IMR-90 (cell line): Measurements from ENCODE around the gene ADGRA1.

Experiments
- BHLHE40 ChIP-seq: fragments of 150-350 bp; IDR thresholded peaks from 2 replicates; pipeline ENCODE4 v1.6.1; 2016; ENCODE audit warnings: mild to moderate bottlenecking, low read depth, low read length
- CEBPB ChIP-seq: IDR thresholded peaks from 2 replicates; pipeline ENCODE4 v1.6.1; 2012; ENCODE audit warnings: low read depth, low read length, improper control_type of control experiment
- CHD1 ChIP-seq: IDR thresholded peaks from 2 replicates; pipeline ENCODE4 v1.6.1; 2012; ENCODE audit warnings: low read depth, low read length, improper control_type of control experiment
- CTCF ChIP-seq: conservative IDR thresholded peaks from 2 replicates; pipeline ENCODE4 v1.5.1; 2012; ENCODE audit warnings: mild to moderate bottlenecking, low read depth, low read length, improper control_type of control experiment
- ELK1 ChIP-seq: fragments of 150-350 bp; IDR thresholded peaks from 2 replicates; pipeline ENCODE4 v1.6.1; 2016; ENCODE audit warnings: low read depth, mild to moderate bottlenecking, low read length, moderate library complexity, borderline replicate concordance
- FOS ChIP-seq: fragments of 150-350 bp; IDR thresholded peaks from 2 replicates; pipeline ENCODE4 v1.6.1; 2016; ENCODE audit warnings: low read depth, low read length
- MAFK ChIP-seq: IDR thresholded peaks from 2 replicates; pipeline ENCODE4 v1.6.1; 2012; ENCODE audit warnings: low read depth, low read length, improper control_type of control experiment
- MXI1 ChIP-seq: IDR thresholded peaks from 2 replicates; pipeline ENCODE4 v1.6.1; 2012; ENCODE audit warnings: low read depth, mild to moderate bottlenecking, low read length, moderate library complexity, borderline replicate concordance
- NFE2L2 ChIP-seq: fragments of 150-350 bp; IDR thresholded peaks from 2 replicates; pipeline ENCODE4 v1.6.1; 2016; ENCODE audit warnings: low read depth, mild to moderate bottlenecking, low read length
- POLR2A ChIP-seq: IDR thresholded peaks from 2 replicates; pipeline ENCODE4 v1.6.1; 2012; ENCODE audit warnings: mild to moderate bottlenecking, low read depth, low read length
- RAD21 ChIP-seq: IDR thresholded peaks from 2 replicates; pipeline ENCODE4 v1.6.1; 2012; ENCODE audit warnings: low read length, improper control_type of control experiment
- RCOR1 ChIP-seq: IDR thresholded peaks from 2 replicates; pipeline ENCODE4 v1.6.1; 2012; ENCODE audit warnings: mild to moderate bottlenecking, low read length, improper control_type of control experiment; ENCODE audit not compliant: insufficient replicate concordance
- RFX5 ChIP-seq: IDR thresholded peaks from 2 replicates; pipeline ENCODE4 v1.8.0; 2012; ENCODE audit warnings: low read depth, mild to moderate bottlenecking, low read length, moderate library complexity
- SMC3 ChIP-seq: fragments of 150-350 bp; IDR thresholded peaks from 2 replicates; pipeline ENCODE4 v1.6.1; 2016; ENCODE audit warnings: low read depth, mild to moderate bottlenecking, antibody characterized with exemption, low read length, moderate library complexity

- TF ChIP-seq FOS (no peak), CTCF (no peak), POLR2A (no peak), RAD21 (no peak), MXI1 (no peak), CEBPB (no peak), MAFK (no peak), NFE2L2 (no peak), ELK1 (no peak), BHLHE40 (no peak), RCOR1 (no peak), CHD1 (no peak), RFX5 (no peak), SMC3 (no peak)
These were observed 63.8 kb downstream of the ADGRA1 start for GRCh38 chr10:133151543-133151972.
